HepG2 (cell line): Measurements from ENCODE around the gene MAP3K1. TPM values are rescaled to one million over a fixed set of nuclear protein-coding genes. Genes with fewer than 3 reads are reported as not detected.

Experiments used
- ADNP ChIP-seq: sonication (generic); formaldehyde crosslinking; IDR thresholded peaks from 2 replicates; pipeline ENCODE4 v1.4.0; 2020; ENCODE audit warnings: missing genetic modification reagents
- ARNT2 ChIP-seq: sonication (generic); formaldehyde crosslinking; IDR thresholded peaks from 2 replicates; pipeline ENCODE4 v1.8.0; 2022; ENCODE audit warnings: mild to moderate bottlenecking, low read depth, missing genetic modification reagents, moderate library complexity
- CAMTA2 ChIP-seq: sonication (generic); formaldehyde crosslinking; IDR thresholded peaks from 2 replicates; pipeline ENCODE4 v1.4.0; 2020; ENCODE audit warnings: mild to moderate bottlenecking, missing genetic modification reagents, borderline replicate concordance
- CBX1 ChIP-seq: IDR thresholded peaks from one replicate; pipeline ENCODE4 v1.6.1; 2016; ENCODE audit warnings: antibody characterized with exemption, low read depth
- EED ChIP-seq: sonication (generic); formaldehyde crosslinking; IDR thresholded peaks from 2 replicates; pipeline ENCODE4 v1.5.0; 2020; ENCODE audit warnings: mild to moderate bottlenecking, missing genetic modification reagents
- ETV6 ChIP-seq: sonication (generic); formaldehyde crosslinking; conservative IDR thresholded peaks from 2 replicates; pipeline ENCODE4 v1.4.0; 2020; ENCODE audit warnings: missing genetic modification reagents
- NAIF1 ChIP-seq: sonication (generic); formaldehyde crosslinking; IDR thresholded peaks from 2 replicates; pipeline ENCODE4 v1.5.0; 2020; ENCODE audit warnings: mild to moderate bottlenecking, missing genetic modification reagents, borderline replicate concordance
- POLR2G ChIP-seq: fragments of 200-400 bp; formaldehyde crosslinking; IDR thresholded peaks from 2 replicates; pipeline ENCODE4 v1.6.1; 2018; ENCODE audit warnings: mild to moderate bottlenecking, low read depth, low read length, moderate library complexity
- RFX5 ChIP-seq: IDR thresholded peaks from 2 replicates; pipeline ENCODE4 v1.6.1; 2011; ENCODE audit warnings: low read depth, low read length, improper control_type of control experiment
- RFXANK ChIP-seq: IDR thresholded peaks from 2 replicates; pipeline ENCODE4 v1.6.1; 2016
- SMAD1 ChIP-seq: sonication (generic); formaldehyde crosslinking; IDR thresholded peaks from 2 replicates; pipeline ENCODE4 v1.4.0; 2020; ENCODE audit warnings: missing genetic modification reagents, low read depth, mild to moderate bottlenecking, borderline replicate concordance
- ZNF251 ChIP-seq: sonication (generic); formaldehyde crosslinking; IDR thresholded peaks from 2 replicates; pipeline ENCODE4 v1.9.0; 2021; ENCODE audit warnings: mild to moderate bottlenecking, missing genetic modification reagents
- ZNF274 ChIP-seq: sonication (generic); formaldehyde crosslinking; IDR thresholded peaks from 2 replicates; pipeline ENCODE4 v1.5.1; 2020; ENCODE audit warnings: mild to moderate bottlenecking, missing genetic modification reagents
- ZNF331 ChIP-seq: sonication (generic); formaldehyde crosslinking; IDR thresholded peaks from 2 replicates; pipeline ENCODE4 v1.4.0; 2020; ENCODE audit warnings: missing genetic modification reagents
- ZSCAN21 ChIP-seq: sonication (generic); formaldehyde crosslinking; IDR thresholded peaks from 2 replicates; pipeline ENCODE4 v1.8.0; 2022; ENCODE audit warnings: mild to moderate bottlenecking, missing genetic modification reagents, moderate library complexity, borderline replicate concordance
- ZSCAN29 ChIP-seq: sonication (generic); formaldehyde crosslinking; conservative IDR thresholded peaks from 2 replicates; pipeline ENCODE4 v1.4.0; 2020; ENCODE audit warnings: mild to moderate bottlenecking, missing genetic modification reagents
- polyA plus RNA-seq, 8 experiments: library from polyadenylated mRNA; depleted of rRNA in 3 of 8; stranded (reverse) in 7 of 8; unstranded in 1 of 8; fragments of >200 nt; fragmentation: Illumina TruSeq in 4 of 8; extraction: Trizol in 4 of 8; gene quantifications; 2 replicates each; pipeline versions ENCODE4 v1.2.1 to v1.2.3, GENCODE V29; 2011 to 2016; ENCODE audit warnings: low read depth in 4 of 8, missing spikeins in 1 of 8, mixed read lengths in 1 of 8; ENCODE audit not compliant: insufficient read depth in 1 of 8
- total RNA-seq, 5 experiments: library from RNA; depleted of rRNA; stranded (reverse); fragments of >200 nt; fragmentation: Illumina TruSeq; extraction: Trizol; gene quantifications; 2 replicates each; pipeline ENCODE4 v1.2.3, GENCODE V29; 2016; ENCODE audit warnings: low read depth in 1 of 5
- TF ChIP-seq, protein P1 (sequence below): sonication (generic); formaldehyde crosslinking; conservative IDR thresholded peaks from 2 replicates; pipeline ENCODE4 v1.4.0; 2020; ENCODE audit warnings: missing genetic modification reagents
- TF ChIP-seq, protein P2 (sequence below), 2 experiments: fragments of 450-650 bp in 1 of 2; sonication (generic) in 1 of 2; formaldehyde crosslinking in 1 of 2; IDR thresholded peaks; 2 replicates each; pipeline versions ENCODE4 v1.6.1 to v1.8.0; 2016 to 2022; ENCODE audit warnings: antibody characterized with exemption in 1 of 2, mild to moderate bottlenecking in 1 of 2, missing genetic modification reagents in 1 of 2
- TF ChIP-seq, protein P3 (sequence below): sonication (generic); formaldehyde crosslinking; IDR thresholded peaks from 2 replicates; pipeline ENCODE4 v1.4.0; 2020; ENCODE audit warnings: missing genetic modification reagents

The MAP3K1 gene
- total and polyA plus RNA-seq, 2 of the 13 experiments (the other 11 are each of a cell fraction or from before 2014, with no cell fraction given), result 16.4 to 30.3 TPM

DNA sequence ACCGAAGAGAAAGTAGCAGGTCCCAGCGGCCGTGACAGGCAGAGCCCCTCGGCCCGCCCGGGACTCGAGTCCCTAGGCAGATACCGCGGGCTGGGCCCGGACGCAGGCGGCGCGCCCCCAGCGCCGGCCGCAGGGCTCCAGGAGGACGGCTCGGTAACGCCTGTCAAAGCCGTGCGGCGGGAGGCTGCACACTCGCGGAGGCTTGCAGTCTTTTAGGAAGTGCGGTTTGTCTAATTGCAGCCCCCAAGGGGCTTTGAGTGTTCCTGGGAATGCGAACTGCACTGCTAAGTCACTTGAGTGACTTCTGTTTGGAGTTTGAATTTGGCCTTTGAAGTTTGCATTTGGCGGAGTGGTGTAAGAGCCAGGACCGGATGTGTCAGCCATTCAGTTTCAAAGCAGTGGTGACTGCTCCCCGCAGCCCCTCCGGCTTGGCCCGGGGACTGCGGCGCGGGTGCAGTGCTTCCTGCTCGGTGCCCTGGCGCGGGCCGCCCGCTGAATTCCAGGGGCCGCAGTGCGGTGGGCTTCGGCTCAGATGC, 1.3 kb downstream of the MAP3K1 start (continued):
- TF ChIP-seq, protein P1, sequence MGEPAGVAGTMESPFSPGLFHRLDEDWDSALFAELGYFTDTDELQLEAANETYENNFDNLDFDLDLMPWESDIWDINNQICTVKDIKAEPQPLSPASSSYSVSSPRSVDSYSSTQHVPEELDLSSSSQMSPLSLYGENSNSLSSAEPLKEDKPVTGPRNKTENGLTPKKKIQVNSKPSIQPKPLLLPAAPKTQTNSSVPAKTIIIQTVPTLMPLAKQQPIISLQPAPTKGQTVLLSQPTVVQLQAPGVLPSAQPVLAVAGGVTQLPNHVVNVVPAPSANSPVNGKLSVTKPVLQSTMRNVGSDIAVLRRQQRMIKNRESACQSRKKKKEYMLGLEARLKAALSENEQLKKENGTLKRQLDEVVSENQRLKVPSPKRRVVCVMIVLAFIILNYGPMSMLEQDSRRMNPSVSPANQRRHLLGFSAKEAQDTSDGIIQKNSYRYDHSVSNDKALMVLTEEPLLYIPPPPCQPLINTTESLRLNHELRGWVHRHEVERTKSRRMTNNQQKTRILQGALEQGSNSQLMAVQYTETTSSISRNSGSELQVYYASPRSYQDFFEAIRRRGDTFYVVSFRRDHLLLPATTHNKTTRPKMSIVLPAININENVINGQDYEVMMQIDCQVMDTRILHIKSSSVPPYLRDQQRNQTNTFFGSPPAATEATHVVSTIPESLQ (CRISPR knock-in tag), result 0 out of 2 replicates have a peak, but pooled peaks have one; percentile 62
- TF ChIP-seq CBX1 (peak; percentile 39), ETV6 (CRISPR knock-in tag) (no peak), ADNP (CRISPR knock-in tag) (no peak), RFX5 (no peak), ZNF251 (CRISPR knock-in tag) (no peak), EED (CRISPR knock-in tag) (no peak), SMAD1 (CRISPR knock-in tag) (no peak), NAIF1 (peak; percentile 98), ARNT2 (CRISPR knock-in tag) (no peak), RFXANK (no peak), CAMTA2 (CRISPR knock-in tag) (no peak), ZNF331 (peak; percentile 17; the same call in 1 of the 2 replicates), POLR2G (peak; percentile 74), ZNF274 (CRISPR knock-in tag) (no peak), ZSCAN21 (CRISPR knock-in tag) (peak; percentile 69; the same call in 1 of the 2 replicates), ZSCAN29 (CRISPR knock-in tag) (no peak)
- TF ChIP-seq, protein P2, sequence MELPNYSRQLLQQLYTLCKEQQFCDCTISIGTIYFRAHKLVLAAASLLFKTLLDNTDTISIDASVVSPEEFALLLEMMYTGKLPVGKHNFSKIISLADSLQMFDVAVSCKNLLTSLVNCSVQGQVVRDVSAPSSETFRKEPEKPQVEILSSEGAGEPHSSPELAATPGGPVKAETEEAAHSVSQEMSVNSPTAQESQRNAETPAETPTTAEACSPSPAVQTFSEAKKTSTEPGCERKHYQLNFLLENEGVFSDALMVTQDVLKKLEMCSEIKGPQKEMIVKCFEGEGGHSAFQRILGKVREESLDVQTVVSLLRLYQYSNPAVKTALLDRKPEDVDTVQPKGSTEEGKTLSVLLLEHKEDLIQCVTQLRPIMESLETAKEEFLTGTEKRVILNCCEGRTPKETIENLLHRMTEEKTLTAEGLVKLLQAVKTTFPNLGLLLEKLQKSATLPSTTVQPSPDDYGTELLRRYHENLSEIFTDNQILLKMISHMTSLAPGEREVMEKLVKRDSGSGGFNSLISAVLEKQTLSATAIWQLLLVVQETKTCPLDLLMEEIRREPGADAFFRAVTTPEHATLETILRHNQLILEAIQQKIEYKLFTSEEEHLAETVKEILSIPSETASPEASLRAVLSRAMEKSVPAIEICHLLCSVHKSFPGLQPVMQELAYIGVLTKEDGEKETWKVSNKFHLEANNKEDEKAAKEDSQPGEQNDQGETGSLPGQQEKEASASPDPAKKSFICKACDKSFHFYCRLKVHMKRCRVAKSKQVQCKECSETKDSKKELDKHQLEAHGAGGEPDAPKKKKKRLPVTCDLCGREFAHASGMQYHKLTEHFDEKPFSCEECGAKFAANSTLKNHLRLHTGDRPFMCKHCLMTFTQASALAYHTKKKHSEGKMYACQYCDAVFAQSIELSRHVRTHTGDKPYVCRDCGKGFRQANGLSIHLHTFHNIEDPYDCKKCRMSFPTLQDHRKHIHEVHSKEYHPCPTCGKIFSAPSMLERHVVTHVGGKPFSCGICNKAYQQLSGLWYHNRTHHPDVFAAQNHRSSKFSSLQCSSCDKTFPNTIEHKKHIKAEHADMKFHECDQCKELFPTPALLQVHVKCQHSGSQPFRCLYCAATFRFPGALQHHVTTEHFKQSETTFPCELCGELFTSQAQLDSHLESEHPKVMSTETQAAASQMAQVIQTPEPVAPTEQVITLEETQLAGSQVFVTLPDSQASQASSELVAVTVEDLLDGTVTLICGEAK (IDR thresholded peaks at IDR 0.05), result no peak
- TF ChIP-seq, protein P2 (CRISPR knock-in tag; IDR thresholded peaks at IDR 0.05), result no peak
- TF ChIP-seq, protein P3, sequence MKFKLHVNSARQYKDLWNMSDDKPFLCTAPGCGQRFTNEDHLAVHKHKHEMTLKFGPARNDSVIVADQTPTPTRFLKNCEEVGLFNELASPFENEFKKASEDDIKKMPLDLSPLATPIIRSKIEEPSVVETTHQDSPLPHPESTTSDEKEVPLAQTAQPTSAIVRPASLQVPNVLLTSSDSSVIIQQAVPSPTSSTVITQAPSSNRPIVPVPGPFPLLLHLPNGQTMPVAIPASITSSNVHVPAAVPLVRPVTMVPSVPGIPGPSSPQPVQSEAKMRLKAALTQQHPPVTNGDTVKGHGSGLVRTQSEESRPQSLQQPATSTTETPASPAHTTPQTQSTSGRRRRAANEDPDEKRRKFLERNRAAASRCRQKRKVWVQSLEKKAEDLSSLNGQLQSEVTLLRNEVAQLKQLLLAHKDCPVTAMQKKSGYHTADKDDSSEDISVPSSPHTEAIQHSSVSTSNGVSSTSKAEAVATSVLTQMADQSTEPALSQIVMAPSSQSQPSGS, result peak; percentile 40; the same call in 1 of the 2 replicates
